Amniotic stem cell (primary cell): Measurements from ENCODE around the gene SEMA5B.

ENCODE experiments used
- DNase-seq: peaks from one replicate; lab custom pipeline; 2025; lab: John Stamatoyannopoulos, UW

SEMA5B gene, protein sequence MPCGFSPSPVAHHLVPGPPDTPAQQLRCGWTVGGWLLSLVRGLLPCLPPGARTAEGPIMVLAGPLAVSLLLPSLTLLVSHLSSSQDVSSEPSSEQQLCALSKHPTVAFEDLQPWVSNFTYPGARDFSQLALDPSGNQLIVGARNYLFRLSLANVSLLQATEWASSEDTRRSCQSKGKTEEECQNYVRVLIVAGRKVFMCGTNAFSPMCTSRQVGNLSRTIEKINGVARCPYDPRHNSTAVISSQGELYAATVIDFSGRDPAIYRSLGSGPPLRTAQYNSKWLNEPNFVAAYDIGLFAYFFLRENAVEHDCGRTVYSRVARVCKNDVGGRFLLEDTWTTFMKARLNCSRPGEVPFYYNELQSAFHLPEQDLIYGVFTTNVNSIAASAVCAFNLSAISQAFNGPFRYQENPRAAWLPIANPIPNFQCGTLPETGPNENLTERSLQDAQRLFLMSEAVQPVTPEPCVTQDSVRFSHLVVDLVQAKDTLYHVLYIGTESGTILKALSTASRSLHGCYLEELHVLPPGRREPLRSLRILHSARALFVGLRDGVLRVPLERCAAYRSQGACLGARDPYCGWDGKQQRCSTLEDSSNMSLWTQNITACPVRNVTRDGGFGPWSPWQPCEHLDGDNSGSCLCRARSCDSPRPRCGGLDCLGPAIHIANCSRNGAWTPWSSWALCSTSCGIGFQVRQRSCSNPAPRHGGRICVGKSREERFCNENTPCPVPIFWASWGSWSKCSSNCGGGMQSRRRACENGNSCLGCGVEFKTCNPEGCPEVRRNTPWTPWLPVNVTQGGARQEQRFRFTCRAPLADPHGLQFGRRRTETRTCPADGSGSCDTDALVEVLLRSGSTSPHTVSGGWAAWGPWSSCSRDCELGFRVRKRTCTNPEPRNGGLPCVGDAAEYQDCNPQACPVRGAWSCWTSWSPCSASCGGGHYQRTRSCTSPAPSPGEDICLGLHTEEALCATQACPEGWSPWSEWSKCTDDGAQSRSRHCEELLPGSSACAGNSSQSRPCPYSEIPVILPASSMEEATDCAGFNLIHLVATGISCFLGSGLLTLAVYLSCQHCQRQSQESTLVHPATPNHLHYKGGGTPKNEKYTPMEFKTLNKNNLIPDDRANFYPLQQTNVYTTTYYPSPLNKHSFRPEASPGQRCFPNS

DNA sequence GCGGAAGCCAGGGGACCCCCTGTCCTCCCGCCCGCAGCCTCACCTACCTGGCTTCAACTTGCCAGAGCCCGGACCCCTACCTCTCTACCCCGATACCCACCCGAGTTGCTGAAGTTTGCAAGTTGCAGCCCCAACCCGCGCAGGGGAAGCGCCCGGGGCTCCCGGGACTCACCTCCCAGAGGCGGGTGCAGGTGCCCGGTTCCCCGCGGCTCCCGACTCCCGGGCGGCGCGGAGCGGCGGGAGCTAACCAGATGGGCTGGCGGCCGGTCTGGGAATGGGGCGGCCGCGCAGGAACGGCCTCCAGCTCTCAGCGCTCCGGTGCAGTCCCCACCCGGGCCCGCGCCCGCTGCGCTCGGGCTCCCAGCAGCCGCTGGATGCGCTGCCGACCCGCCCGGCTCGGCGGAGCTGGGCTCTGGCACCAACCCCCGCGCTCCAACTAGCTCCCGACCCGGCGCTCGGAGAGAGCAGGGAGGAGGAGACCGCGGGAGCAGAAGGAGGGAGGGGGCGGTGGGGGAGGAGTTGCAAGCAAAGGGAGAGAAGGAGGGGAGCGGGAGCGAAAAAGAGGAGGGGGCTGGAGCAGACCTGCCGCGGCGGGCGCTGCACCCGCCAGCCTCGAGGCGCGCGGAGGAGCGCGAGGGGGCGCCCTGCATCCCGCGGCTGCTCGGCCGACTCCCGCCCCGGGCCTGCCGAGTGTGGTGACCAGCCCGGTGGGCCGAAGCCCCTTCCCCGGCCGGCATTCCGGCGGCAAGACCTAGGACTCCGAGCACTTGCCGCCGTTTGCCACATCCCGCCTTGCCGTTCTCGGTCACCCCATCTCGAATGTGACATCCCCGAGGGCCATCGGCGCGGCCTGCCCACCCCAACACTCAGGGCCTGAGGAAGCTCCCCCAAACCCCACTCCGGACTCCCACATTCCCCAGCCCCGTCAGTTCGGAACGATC lies at the start of gene SEMA5B:
Gene SEMA5B, minus strand, starts transcription at position 472 of the 941 bp plus-strand sequence. CDS start 66,500 bp downstream, outside the sequence.
- DNase-seq: no peak

DNA sequence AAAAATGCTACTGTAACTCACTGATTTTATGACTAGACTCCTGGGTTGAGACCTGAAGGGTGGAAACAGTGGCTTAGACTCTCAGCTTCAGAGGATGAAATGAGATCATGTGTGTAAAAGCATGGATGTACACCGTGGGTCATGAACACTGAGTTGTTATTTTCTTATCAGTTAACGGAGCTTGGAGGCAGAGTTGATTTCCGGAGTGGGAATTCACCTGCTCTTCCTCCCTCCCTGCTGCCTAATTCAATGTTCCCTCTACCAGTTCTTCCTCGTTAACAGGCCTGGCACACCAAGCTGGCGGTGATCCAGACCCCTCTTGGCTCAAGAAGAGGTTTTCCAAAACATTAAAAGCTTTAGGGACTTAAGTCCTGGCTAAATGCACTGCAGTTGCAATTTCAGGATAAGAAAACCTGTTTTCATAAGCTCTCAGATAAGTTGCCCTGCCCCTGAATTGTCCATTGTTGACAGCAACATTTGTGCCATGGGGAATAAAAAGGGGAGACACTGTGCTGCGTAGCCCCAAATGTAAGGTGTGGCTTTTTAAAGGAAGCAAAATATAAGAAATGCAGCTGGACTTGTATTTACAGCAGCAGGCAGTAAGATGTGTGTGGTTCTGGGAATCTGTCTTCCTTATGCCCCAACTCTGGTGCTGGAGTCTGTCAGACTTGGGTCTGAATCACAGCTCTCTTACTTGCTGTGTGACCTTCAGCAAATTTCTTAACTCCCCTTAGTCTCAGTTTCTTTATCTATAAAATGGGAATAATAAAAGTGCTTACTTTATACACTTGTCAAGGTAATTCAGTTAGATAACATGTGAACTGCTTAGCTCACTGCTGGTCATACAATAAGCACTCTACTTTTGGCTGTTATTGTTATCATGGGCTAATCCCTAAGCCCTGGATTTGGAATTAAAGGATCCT lies 49.2 kb upstream of the SEMA5B start:
- DNase-seq: no peak

DNA sequence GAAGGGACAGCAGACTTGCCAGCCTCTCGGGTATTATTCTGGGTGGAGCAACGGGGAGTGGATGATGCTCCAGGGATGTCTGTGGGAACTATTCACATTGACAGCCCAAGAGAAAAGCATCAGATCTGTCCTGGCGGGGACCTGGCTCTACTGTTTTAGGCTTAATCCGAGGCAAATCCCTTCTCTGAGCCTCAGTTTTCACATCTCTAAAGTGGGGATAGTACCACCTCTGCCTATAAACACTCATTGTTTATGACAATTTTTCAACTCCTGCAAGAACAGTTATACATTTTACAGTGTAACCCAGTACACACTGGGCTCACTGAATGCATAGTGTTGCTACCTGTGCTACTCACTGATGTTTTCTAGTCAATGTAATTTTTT lies 48.5 kb upstream of the SEMA5B start:
- DNase-seq: no peak

DNA sequence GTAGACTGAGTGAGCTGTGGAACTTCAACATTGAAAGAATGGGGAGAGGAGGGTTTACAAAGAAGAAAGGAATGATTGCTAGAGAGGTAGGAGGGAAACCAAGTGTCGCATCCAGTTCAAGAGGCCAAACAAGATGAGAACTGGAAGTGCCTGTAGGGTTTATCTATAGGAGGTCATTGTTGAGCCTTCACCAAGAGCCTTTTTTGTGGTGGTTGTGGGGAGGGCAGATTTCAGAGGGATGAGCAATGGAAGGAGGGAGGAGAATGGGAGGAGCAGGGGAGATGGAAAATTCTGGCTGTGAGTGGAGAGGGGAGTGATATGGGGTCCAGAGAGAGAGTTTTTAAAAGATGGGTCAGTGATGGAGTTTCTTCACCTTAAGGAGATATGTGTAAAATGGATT lies 47.8 kb upstream of the SEMA5B start:
- DNase-seq: no peak

DNA sequence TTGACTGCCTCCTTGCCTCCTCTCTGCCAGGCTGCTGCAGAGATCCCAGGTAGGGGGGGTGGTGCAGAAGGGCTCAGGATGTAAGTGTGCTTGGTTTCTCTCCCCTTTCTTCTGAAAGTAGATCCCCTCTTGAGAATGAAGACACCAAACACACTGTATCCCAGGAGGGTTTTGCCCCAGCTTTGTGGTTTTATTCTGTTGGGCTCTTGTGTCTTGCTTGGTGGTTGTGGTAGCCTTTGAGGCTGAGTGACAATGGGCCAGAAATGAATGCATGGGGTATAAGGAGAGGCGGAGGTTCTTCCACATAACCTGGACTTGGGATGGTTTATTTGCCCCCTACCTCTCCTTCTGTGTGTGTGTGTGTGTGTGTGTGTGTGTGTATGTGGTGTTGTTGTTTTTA lies 45.0 kb upstream of the SEMA5B start:
- no peak for DNase-seq

DNA sequence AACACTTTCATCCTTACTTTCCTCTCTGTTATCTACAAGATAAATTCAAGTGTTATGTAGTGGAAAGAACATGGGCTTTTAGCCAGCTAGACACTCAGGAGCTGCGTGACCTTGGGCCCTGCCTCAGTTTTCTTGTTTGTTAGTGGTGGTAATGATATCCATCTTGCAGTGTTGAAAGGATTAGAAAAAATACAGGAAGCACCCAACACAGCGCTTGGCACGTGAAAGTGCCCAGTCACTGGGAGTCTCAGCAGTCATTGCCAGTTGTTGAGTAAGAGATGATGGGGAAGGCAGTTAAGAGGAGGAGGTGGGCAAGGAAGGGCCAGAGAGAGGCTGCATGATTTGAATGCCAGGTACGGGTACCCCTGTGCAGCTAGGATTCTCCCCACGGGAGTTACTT lies 44.6 kb upstream of the SEMA5B start:
- DNase-seq: no peak

DNA sequence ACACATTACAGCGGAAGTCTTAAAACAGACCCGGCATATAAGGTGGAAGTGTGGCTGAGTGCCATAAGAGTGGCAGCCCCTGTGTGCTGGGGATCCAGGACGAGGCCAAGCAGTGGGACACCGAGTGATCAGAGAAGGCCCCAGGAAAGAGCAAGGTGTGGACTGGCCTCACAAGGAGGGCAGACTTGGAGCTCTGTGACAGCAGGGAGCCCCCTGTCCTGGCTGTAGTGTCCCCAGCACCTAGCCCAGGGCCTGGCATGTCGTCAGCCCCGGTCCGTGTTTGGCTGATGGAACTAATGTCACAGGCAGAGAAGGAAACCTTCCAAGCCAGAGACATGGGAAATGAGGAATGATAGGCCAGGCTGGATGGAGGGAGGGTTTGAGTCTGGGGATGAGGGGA lies 44.0 kb upstream of the SEMA5B start:
- no peak for DNase-seq

DNA sequence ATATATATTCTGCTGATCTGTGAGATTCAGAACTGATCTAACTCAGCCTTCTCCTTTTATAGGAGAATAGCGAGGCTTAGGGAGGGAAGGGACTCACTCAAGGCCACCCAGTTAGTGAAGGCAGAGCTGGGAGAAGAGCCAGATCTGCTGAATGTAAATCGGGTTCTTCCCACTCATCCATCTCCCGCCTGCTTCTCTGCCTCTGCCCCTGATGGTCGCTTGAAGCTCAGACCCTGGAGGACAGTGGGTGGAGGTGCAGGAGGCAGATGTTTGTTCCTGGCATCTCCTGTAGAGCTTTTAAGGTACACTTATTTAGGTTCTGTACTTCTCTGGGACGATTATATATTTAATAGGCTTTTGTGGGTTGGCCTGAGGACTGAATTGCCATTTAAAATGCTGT lies 43.6 kb upstream of the SEMA5B start:
- no peak for DNase-seq

DNA sequence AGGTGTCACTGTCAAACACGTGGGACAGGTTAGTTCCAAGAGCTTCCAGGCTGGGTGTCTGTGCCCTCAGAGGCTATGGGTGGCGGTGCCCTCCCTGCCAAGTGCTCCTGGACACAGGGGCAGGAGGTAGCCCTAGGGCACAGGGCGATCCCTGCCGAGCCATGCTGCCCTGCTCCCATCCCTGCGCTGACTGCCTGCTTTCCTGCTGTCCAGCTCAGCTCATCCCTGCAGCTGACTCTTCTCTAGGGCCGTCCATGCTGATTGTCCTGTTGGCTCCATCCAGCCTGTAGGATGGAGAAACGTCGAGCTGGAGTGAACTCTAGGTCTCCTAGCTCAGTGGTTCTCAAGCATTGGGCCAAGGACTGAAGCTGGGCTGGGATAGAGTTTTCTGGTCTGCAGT lies 42.9 kb upstream of the SEMA5B start:
- no peak for DNase-seq

DNA sequence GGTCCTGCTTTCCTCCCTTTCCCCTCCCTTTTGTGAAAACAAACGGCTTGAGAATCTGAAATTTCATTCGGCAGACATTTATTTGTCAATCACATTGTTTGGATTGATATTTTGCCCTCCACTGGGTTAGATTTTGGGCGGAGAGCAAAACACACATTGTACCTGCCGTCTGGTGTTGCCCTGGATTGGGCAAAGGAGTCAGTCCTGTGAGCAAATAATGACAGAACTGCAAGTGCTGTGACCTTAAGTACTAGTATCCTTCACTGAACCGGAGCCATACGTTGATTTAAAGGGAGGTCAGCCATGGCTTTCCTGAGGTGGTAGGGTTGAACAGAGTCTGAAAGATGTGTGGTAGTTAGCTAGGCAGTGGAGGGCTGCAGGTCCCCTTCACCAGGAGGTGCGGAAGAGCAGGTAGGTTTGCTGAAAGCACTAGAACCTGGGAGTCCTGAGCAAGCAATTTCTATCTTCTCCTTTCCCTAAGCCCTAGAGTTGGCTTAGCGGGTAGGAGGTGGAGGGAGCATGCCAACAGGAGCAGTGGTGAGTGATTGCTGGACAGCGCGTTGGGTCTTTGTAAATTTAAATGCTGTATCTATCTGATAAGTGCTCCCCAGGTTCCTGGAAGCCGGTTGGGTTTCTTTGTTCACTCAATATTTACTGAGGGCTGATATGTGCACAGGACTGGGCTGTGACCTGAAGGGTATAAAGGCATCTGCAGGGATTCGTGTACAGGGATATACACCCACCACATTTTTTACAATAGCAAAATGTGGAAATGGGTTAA lies 41.2 kb upstream of the SEMA5B start:
- no peak for DNase-seq

DNA sequence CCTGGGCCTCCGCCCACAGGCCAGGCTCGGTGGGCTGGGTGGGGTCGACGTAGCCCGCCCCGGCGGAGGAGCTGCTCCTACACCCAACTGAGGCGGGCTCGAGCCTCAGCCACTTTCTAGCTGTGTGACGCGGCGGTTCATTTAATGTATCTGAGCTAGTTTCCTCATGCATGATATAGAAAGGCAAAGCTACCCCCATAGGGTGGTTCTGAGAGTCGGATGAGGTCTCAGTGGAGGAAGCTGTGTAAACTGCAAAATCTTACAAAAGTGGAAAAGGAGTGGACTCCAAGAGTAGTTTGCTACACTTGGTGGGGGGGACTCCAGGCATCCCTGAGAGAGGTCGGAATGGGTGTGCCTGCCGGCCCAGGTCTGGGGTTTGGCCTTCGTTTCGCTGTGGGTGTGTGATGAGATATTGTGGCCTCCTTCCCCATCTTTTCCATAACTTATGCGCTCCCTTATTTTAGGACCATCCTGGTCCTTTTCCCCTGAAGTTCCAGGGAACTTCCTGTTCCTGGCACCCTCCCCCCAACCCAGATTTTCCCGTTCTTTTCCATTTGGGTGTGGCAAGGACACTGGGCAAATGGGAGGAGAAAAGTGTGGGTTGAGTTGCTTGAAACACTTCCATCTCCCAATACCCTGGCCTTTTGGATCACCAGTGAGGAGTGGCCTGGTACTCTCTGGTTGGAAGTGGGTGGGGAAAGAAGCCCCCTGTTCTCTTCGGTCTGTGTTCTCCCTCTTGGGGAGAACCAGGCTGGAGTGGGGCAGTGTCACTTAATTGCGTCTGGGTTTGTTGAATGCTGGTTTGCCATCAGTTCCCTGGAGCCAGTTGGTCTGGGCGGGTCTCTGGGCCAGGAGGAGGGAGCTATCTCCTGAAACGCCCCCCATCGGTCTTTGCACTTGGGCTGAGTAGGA lies 40.4 kb upstream of the SEMA5B start:
- no peak for DNase-seq

DNA sequence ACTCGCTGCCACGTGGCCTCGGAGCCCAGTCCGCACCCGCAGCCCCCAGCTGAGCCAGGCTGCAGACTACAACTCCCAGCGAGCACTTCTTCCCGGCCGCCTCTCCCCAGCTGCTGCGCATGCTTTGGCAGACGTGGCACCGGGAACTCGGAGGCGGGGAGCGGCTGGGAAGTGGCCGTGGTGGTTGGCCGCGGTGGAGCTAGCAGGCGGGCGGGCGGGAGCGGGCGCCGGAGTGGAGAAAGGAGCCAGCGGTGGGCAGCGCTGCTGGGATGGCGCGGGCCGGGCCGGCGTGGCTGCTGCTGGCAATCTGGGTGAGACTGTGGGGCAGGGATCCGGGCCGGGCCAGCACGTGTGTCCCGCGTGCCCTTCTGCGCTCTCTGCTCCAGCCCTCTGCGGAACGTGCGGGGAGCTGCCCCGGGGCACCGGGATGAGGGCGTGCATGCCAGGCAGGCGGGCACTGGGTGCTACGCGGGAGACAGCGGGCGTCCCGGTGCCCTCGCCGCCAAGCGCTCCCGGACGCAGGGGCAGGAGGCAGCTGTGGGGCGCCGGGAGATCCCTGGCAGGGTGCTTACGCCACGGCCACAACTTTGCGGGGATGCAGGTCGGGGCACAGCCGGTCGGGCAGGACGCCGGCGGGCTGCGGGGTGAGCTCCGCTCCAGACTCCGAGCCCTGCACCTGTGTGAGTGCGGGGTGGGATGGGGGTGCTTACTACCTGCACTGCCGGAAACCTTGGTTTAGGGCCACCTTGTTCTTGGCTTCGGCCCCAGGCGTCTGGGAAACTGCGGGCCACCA lies 39.5 kb upstream of the SEMA5B start, which contains the start of gene PDIA5:
Gene PDIA5, plus strand, starts transcription at position 130 of the 793 bp plus-strand sequence. Its CDS starts 140 bp downstream, at position 270.
- DNase-seq: peak; percentile 83

DNA sequence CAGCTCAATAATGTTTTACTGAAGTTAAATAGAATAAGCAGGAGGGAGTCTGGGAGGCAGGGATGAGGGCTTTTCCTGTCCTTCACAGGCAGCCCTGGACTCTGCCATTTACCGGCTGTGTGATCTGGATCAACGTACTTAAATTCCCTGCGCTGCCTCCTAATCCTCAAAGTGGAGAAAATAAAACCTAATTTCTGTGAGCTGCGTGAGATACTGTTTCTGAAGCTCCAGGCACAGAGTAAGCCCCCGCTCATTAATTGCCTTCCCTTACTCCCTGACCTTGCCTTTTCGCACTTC lies 39.0 kb upstream of the SEMA5B start:
- DNase-seq: no peak

DNA sequence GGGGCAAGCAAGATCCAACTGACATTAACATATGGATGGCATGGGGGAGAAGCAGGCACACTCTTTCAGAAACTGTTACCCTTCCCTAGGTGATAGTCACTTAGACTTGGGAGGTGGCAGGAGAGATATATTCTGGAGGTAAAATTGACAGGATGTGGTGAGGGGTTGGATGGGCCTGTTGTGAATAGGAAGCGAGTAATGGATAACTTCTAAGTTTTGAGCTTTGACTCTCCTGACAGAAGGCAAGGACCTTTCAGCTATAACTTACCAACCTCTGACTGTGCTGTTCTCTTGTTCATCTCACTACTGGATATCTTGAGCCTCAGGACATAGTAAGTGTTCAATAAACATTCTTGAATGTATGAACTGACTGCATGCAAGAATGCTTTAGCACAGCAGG lies 37.4 kb upstream of the SEMA5B start:
- no peak for DNase-seq

DNA sequence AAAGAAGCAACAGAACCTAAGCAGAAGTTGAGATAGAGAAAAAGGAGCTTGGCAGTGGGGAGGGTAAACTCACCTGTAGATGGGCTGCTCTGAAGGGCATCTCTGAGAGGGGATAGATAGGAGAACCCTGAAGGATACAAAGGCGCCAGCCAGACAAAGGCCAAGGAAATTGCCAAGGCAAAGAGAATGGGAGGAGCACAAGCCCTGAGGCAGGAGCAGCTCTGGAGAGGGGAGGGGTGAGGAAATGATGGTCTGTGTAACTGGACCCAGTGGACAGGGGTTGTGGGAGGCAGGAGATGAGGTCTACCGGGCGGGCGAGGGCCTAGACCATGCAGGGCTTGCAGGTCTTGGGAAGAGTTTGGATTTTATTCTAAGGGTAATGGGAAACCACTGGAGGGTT lies 36.9 kb upstream of the SEMA5B start:
- no peak for DNase-seq

DNA sequence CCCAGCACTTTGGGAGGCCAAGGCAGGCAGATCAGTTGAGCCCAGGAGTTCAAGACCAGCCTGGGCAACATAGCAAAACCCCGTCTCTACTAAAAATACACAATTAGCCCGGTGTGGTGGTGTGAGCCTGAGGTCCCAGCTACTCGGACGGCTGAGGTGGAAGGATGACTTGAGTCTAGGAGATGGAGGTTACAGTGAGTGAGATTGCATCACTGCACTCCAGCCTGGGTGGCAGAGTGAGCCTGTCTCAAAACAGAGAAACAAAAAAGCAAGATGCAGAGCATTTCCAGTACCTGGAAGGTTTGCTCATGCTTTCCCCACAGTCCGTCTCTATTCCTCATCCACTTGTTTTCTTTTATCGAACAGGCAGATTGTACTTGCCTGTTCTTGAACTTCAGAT lies 35.5 kb upstream of the SEMA5B start:
- no peak for DNase-seq

DNA sequence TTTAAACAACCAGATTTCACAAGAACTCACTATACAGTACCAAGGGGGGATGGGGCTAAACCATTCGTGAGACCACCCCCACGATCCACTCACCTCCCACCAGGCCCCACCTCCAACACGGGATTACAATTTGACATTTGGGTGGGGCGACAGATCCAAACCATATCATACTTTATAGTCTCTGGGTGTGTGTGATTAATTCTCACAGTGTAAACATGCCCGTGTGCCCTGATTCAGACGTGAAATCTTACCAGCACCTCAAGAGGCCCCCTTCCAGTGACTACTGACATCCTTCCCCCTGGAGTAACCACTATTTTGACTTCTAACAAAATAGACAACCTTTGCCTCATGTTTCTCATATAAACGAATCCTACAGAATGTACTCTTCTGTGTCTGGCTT lies 34.3 kb upstream of the SEMA5B start:
- no peak for DNase-seq

DNA sequence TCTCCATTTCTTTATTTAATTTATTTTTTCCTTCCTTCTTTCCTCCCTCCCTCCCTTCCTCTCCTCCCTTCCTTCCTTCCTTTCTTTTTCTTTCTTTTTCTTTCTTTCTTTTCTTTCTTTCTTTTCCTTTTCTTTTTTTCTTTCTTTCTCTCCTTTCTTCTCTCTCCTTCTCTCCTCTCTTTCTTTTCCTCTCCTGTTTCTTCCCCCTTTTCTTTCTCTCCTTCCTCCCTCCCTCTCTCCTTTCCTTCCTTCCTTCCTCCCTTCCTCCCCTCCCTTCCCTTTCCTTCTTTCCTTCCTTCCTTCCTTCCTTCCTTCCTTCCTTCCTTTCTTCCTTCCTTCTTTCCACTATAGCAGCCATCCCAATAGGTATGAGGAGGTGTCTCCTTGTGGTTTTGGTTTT lies 32.5 kb upstream of the SEMA5B start:
- DNase-seq: no peak
